Measurements from ENCODE around the gene ZNF865.

ZNF865 gene

GRCh38 chr19:55658846-55659459, 53.5 kb downstream of the ZNF865 start:
- DNase-seq (ENCODE audit: low read depth in 2 of 2), result no peak

- DNase-seq (ENCODE audit: low read depth in 2 of 2), result no peak
Measured at GRCh38 chr19:55659822-55660221, 54.4 kb downstream of the ZNF865 start.

GRCh38 chr19:55660404-55660803, 55.0 kb downstream of the ZNF865 start:
- no peak for DNase-seq (ENCODE audit: low read depth in 2 of 2)

GRCh38 chr19:55660991-55661390, 55.5 kb downstream of the ZNF865 start:
- no peak for DNase-seq (ENCODE audit: low read depth in 2 of 2)

GRCh38 chr19:55661826-55662225, 56.4 kb downstream of the ZNF865 start:
- DNase-seq (ENCODE audit: low read depth in 2 of 2), result no peak

GRCh38 chr19:55663846-55664536, 58.5 kb downstream of the ZNF865 start:
- no peak for DNase-seq (ENCODE audit: low read depth in 2 of 2)

GRCh38 chr19:55666343-55667005, 61.0 kb downstream of the ZNF865 start:
- no peak for DNase-seq (ENCODE audit: low read depth in 2 of 2)
